Nephron progenitor cell (in vitro differentiated cells): Measurements from ENCODE around the gene SIGLEC6.

Experiments
- DNase-seq: peaks from one replicate; pipeline ENCODE4 v3.0.0; 2021
- H3K27ac Mint-ChIP-seq: 2 replicates; pipeline ENCODE4 v1.8.0; 2021; ENCODE audit warnings: mild to moderate bottlenecking, moderate library complexity, mixed read lengths
- H3K27me3 Mint-ChIP-seq: 2 replicates; pipeline ENCODE4 v1.8.0; 2021; ENCODE audit warnings: mild to moderate bottlenecking, low read depth, mixed read lengths; ENCODE audit not compliant: poor library complexity
- H3K36me3 Mint-ChIP-seq: 2 replicates; pipeline ENCODE4 v1.8.0; 2021; ENCODE audit warnings: low read depth, mixed read lengths
- H3K4me1 Mint-ChIP-seq: 2 replicates; pipeline ENCODE4 v1.8.0; 2021; ENCODE audit warnings: mixed read lengths
- H3K4me3 Mint-ChIP-seq: 2 replicates; pipeline ENCODE4 v1.8.0; 2021; ENCODE audit warnings: mild to moderate bottlenecking, moderate library complexity, mixed read lengths
- H3K9me3 Mint-ChIP-seq: 2 replicates; pipeline ENCODE4 v1.8.0; 2021; ENCODE audit warnings: mild to moderate bottlenecking, moderate library complexity, mixed read lengths
- TF ChIP-seq, protein P1 (sequence below): fragments of 200-600 bp; sonication (generic); IDR thresholded peaks from 2 replicates; pipeline ENCODE4 v1.5.0; 2021; ENCODE audit warnings: antibody characterized with exemption

Gene SIGLEC6

DNA sequence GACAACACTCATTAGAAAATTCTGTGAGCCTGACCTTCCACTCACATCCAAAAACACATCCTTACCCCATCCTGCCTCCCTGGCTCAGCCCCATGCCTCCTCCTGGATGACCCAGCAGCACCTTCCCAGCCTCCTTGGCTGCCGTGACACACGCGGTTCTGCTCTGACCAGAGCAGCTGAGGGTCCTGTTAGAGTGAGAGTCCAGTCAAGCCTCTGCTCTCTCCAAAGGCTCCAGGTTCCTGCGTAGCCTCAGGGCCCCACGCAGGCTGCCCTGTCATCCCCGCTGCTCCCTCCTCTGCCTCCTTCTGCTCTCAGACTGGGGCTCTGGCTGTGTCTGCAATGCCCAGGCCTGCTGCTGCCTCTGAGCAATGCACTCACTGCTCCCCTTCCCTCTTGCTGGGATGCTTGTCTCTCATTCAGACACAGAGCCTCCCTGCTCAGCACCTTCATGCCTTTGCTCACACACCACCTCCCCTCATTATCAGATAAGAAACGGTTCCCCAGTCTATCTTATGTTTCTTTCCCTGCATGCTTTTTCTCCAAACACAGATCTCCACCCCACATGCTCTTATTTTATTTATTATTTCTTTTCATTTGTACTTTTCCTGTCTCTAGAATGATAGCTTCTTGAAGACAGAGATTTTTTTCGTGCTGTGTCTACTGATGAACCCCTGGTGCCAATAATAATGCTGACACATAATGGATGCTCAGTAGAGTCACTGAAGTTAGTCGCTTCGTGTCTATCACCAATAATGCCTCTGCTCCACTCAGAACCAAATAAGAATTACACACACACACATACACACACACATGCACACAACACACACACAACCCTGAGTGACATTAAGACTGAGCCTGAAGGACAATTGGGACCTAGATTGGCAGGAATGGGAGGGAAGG, 10.2 kb upstream of the SIGLEC6 start:
- Mint-ChIP-seq H3K27ac (no peak overlapping the region), H3K27me3 (peaks cover 11% of the 10 kb centered on the region), H3K4me3 (no peak overlapping the region), H3K9me3 (peaks cover 64% of the 10 kb centered on the region), H3K4me1 (no peaks in the 10 kb centered on the region), H3K36me3 (no peaks in the 10 kb centered on the region)
- TF ChIP-seq, protein P1, sequence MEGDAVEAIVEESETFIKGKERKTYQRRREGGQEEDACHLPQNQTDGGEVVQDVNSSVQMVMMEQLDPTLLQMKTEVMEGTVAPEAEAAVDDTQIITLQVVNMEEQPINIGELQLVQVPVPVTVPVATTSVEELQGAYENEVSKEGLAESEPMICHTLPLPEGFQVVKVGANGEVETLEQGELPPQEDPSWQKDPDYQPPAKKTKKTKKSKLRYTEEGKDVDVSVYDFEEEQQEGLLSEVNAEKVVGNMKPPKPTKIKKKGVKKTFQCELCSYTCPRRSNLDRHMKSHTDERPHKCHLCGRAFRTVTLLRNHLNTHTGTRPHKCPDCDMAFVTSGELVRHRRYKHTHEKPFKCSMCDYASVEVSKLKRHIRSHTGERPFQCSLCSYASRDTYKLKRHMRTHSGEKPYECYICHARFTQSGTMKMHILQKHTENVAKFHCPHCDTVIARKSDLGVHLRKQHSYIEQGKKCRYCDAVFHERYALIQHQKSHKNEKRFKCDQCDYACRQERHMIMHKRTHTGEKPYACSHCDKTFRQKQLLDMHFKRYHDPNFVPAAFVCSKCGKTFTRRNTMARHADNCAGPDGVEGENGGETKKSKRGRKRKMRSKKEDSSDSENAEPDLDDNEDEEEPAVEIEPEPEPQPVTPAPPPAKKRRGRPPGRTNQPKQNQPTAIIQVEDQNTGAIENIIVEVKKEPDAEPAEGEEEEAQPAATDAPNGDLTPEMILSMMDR, result no peak
- DNase-seq, result no peak

DNA sequence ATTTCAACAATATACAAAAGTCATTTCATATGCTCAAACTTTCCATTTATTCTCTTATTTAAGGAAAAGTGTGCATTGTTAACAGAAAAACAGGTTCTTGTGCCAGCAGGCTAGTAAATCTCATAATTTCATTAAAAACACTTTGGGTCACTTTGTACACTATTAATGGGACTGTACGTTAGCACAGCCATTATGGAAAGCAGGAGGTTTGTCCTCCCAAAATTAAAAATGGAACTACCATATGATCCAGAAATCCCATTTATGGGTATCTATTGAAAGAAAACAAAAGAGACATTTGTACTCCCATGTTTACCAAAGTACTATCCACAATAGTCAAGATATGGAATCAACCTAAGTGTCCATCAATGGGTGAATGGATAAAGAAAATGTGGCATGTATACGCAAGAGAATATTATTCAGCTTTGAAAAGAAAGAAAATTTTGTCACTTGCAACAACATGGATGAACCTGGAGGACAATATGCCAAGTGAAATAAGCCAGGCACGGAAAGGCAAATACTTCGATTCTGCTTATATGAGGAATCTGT, 8.4 kb upstream of the SIGLEC6 start:
- TF ChIP-seq, protein P1, result no peak
- Mint-ChIP-seq H3K27me3 (peaks cover 9% of the 10 kb centered on the region), H3K36me3 (no peaks in the 10 kb centered on the region), H3K4me1 (no peaks in the 10 kb centered on the region), H3K9me3 (peaks cover 58% of the 10 kb centered on the region), H3K4me3 (no peak overlapping the region), H3K27ac (no peak overlapping the region)
- DNase-seq, result no peak

DNA sequence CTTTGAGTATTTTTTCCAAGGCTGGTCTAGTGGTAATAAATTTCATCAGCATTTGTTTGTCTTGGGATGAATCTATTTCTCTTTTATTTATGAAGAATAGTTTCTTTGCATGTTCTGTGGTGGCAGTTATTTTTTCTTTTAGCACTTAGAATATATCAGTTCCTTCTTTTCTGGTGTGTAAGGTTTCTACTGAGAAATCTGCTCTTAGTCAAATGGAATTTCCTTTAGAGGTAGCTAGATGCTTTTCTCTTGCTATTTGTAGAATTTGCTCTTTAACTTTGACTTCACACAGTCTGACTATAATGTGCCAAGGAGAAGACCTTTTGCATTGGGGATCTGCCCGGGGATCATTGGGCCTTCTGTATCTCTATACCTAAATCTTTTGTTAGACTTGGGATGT, 4.1 kb upstream of the SIGLEC6 start:
- DNase-seq, result no peak
- TF ChIP-seq, protein P1, result no peak
- Mint-ChIP-seq H3K9me3 (peaks cover 48% of the 10 kb centered on the region), H3K4me3 (no peak overlapping the region), H3K4me1 (no peaks in the 10 kb centered on the region), H3K27me3 (peaks cover 6% of the 10 kb centered on the region), H3K36me3 (no peaks in the 10 kb centered on the region), H3K27ac (no peak overlapping the region)

DNA sequence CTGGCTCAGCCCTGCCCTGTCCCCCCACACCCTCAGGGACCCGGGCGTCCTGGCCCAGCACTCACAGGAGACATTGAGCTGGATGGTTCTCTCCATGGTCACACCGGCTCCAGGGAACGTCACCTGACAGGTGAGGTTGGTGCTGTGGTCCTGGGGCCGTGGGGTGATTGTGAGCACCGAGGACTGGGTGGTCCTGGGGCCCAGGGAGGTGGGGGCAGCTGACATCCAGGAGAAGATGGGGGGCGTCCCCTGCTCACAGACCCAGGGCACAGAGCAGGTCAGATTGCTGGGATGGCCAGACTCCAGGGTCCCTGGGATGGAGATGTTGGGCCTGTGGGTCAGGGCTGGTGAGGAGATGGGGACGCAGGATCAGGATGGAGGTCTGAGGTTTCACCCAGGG, 854 bp downstream of the SIGLEC6 start:
- H3K36me3 Mint-ChIP-seq, result no peaks in the 10 kb centered on the region
- H3K27ac Mint-ChIP-seq, result no peak overlapping the region
- TF ChIP-seq, protein P1, result no peak
- H3K9me3 Mint-ChIP-seq, result peaks cover 64% of the 10 kb centered on the region
- H3K4me1 Mint-ChIP-seq, result no peaks in the 10 kb centered on the region
- no peak for DNase-seq
- no peak overlapping the region for H3K4me3 Mint-ChIP-seq
- no peaks in the 10 kb centered on the region for H3K27me3 Mint-ChIP-seq

DNA sequence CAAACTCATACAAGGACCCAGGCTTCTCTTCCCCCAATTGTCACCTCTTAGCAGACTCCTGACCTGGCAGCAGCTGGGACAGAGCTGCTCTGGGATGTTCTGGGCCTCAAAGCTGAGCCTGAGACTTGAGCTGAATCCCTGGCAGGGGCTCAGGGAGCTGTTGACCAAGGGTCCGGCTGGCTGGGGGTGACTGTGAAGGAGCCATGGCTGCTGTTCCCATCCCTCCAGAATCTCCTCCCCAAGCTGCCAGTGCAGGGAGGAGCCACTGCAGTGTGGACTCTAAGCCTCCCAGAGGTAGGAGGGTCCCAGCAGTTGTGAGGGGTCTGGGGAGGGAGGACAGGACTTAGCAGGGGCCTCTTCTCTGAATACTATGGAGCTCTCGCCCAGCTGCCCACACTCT, 2.2 kb downstream of the SIGLEC6 start:
- no peaks in the 10 kb centered on the region for H3K27me3 Mint-ChIP-seq

More for the DNA sequence above, 2.2 kb downstream of the SIGLEC6 start:
- no peaks in the 10 kb centered on the region for H3K4me1 Mint-ChIP-seq
- peaks cover 67% of the 10 kb centered on the region for H3K9me3 Mint-ChIP-seq
- H3K36me3 Mint-ChIP-seq, result no peaks in the 10 kb centered on the region
- no peak overlapping the region for H3K4me3 Mint-ChIP-seq
- TF ChIP-seq, protein P1, result no peak
- H3K27ac Mint-ChIP-seq, result no peak overlapping the region
- no peak for DNase-seq
